ENCODE measurements around the gene SCO2.

The SCO2 gene

DNA sequence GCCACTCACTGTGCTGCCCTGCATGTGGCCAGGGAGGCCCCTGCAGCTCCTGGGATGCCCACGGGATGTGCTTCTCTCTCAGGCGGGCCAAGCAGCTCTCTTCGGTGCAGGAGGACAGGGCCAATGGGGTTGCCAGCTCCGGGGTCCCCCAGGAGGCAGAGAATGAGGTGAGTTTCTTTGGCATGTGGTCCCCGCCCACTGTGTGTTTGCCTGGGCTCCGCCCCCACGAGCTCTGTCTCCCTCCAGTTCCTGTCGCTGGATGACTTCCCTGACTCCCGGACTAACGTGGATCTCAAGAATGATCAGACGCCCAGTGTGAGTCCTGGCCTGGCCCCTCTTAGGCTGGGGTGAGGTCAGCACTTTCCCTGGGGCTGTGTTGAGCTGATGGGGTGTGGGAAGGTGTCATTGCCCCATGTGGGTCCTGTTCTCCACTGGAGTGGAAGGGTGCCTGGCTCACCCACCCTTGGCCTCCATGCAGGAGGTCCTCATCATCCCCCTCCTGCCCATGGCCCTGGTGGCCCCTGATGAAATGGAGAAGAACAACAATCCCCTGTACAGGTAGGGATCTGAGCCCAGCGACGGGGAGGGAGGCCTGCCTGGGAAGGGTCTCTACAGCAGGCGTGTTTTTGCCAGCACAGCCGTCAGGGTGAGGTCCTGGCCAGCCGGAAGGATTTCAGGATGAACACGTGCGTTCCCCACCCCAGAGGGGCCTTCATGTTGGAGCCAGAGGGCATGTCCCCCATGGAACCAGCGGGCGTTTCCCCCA is 7.7 kb downstream of the SCO2 start:
- no peak for DNase-seq

- DNase-seq = no peak
Measured at GRCh38 chr22:50516891-50517290, 8.5 kb downstream of the SCO2 start.

- DNase-seq = no peak
Measured at GRCh38 chr22:50516068-50516467, 9.3 kb downstream of the SCO2 start.

DNA sequence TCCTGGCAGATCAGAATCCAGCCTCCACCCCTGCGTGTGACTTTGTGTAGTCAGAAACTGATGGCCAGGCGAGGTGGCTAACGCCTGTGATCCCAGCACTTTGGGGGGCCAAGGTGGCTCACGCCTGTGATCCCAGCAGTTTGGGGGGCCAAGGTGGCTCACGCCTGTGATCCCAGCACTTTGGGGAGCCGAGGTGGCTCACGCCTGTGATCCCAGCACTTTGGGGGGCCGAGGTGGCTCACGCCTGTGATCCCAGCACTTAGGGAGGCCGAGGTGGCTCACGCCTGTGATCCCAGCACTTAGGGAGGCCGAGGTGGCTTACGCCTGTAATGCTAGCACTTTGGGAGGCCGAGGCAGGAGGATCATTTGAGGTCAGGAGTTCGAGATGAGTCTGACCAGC is 12.2 kb downstream of the SCO2 start:
- DNase-seq = no peak

GRCh38 chr22:50508897-50509296 is 16.5 kb downstream of the SCO2 start:
- DNase-seq = no peak

- peak; percentile 97 for DNase-seq
Measured at GRCh38 chr22:50507991-50508884, 17.2 kb downstream of the SCO2 start, which contains the start of gene NCAPH2. TSS of gene NCAPH2 (plus strand) at chr22:50508224. CDS start at chr22:50508338, 114 bp downstream.

DNA sequence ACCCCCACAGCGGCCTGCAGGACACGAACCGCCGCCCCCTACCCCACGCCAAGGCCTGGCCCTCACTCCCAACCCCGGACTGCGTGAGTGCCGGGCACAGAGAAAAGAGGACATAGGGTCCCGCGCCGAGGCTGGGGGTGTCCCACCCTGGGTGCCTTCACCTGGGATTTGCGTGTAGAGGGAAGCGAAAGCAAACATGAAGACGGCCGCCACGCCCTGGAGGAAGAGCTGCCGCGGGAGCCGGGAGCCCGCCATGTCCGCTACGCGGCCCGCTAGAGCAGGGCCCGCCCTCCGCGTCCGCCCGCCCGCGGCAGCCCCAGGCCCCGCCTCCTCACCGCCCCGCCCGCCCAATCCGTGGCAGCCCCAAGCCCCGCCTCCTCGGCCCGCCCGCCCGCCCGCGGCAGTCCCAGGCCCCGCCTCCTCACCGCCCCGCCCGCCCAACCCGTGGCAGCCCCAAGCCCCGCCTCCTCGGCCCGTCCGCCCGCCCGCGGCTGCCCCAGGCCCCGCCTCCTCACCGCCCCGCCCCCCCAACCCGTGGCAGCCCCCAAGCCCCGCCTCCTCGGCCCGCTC is 17.9 kb downstream of the SCO2 start, which contains the start of gene LMF2:
Gene LMF2 (minus strand): TSS at position 282 of the 570 bp plus-strand sequence. CDS start 27 bp downstream, at position 255.
- no peak for DNase-seq

DNA sequence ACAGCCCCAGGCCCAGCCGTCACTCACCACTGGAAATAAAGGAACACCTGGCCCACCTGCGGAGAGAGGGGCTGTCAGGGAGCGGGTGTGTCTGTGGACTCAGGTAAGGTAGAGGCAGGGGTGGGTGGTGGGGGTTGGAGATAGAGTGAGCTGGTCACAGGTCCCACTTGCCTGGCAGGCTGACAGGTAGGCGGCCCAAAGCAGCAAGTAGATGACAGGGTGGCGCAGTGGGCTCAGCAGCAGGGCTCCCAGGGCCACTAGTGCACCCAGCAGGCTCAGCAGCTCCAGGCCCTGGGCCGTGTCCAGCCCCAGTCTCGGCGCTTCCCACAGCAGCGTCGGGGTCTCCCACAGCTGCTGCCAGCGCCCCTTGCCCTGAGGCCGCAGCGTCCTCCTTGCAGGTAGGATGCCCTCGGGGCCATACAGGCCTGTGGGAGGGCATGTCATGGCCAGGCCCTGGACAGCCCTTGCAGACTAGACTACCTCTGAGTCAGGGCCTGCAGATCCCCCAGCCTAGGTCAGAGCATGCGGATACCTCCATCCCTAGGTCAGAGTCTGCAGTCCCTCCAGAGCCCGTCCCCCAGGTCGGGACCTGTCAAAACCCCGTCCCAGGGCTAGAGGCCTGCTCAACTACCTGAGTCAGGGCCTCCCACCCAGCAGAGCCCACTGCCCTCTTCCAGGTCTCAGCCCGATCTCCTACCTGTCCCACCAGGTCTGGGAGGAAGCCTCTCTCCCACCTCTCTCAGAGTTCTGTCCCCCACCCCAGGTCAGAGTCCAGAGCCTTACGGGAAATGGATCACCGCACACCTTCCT is 18.6 kb downstream of the SCO2 start:
- no peak for DNase-seq

DNA sequence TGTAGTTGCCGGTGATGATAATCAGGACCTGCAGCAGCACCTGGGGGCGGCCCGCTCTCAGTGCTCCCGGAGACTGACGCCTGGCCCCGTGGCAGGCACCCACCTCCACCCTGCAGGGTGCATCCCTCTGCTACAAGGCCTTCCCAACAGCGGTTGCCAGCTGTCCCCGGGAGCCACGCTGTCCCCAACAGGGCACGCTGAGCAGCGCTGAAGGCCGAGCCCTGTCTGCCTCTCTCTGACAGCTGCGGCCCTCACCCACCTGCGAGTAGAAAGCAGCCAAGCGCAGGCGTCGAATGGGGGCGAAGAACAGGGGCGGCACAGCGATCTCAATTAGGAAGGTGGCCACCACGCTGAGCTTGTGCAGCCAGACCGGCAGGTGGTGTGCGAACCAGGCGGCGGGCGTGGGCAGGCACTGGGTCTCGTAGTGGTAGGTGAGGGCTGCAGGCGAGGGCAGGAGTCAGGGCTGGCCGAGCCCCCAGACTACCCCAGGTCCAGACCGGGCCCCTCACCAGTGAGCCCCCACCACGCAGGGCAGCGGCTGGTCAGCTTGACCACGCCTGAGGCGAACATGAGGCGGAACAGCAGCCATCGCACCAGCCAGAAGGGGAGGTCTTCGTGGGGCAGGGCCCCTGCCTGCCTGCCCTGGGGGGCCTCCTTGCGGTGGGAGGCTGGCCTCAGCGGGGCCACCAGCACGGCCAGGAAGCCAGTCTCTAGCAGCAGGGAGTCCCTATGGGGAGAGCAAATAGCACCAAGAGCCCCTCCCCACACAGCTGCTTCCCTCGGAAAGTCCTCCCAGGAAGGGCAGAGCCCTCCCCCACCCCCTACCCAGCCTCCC is 19.4 kb downstream of the SCO2 start:
- DNase-seq = no peak

DNA sequence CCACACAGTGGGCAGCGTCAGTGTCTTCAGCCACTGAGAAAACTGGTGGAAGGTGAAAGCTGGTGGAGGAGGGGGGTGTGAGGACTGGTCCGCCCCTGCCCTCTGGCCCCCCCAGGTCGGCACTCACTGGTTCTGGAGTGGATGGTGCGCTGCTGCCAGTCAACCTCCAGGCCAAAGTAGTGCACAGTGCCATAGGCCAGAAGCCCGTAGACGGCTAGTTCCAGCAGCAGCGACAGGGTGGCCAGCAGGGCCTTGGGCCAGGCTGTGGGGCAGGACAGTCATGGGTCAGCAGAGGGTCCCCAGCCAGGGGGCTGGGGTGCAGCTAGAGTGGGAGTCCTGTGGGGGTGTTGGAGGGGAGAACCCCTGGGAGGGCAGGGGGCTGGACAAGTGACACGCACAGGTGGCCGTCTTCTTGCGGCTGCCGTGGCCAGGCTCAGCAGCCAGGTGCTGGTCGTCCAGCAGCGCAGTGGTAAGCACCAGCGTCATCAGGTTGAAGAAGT is 20.1 kb downstream of the SCO2 start:
- DNase-seq = no peak

GRCh38 chr22:50504369-50505211 is 20.8 kb downstream of the SCO2 start:
- DNase-seq = no peak

DNA sequence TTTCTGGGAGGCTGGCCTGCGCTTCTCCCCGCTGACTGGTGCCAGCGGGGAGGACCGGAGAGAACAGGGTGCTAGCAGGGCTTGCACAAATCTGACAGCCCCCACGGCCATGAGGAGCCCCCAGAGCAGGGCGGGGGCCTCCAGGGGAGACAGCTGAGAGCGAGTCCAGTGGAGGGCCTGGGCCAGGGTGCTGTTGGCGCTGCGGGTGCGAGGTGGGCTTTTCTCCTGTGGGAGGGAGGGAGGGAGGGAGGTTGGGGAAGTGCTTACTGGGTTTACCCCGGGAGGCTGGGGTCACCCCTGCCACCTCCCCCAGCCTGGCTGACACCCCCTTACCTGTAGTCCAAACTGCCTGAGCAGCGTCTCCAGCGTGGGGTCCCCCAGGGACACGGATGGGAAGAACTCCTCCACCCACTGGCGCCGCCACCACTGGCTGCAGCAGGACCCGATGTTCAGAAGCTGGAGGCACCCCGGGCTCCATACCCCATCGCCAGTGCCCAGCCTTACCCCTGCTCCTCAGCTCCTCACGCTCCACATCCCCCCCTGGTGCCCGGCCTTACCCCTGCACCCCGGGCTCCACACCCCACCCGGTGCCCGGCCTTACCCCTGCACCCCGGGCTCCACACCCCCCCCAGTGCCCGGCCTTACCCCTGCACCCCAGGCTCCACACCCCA is 21.8 kb downstream of the SCO2 start:
- no peak for DNase-seq

GRCh38 chr22:50502628-50503474 is 22.5 kb downstream of the SCO2 start:
- no peak for DNase-seq

DNA sequence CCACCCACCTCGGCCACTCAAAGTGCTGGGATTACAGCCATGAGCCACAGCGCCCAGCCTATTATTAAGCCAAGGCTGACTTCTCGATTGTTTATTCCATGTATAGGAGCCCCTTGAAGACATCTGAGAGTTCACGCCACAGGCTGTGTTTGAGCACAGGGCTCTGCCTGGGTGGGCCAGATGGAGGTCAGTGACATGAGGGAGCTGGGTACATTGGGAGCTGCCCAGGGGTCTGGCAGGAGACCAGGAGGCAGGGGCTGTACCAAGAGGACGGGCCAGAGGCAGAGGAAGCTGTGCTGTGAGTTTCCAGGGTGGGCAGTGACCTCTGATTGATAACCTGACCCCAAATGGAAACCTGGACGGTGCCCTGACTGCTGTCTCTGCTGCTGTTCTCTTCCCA is 23.3 kb downstream of the SCO2 start:
- no peak for DNase-seq

DNA sequence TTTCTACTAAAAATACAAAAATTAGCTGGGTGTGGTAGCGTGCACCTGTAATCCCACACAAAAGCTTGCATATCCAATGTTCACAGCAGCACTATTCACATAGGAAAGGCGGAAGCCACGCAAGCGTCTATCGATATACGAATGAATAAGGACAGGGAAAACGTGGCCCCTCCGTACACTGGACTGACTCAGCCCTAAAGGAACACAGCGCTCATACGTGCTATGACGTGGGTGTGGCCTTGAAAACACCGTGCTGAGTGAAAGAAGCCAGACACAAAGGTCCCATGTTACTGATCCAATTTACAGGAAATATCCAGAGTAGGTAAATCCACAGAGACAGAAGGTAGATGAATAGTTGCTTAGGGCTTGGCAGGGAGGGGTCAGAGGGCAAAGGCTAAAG is 24.9 kb downstream of the SCO2 start:
- no peak for DNase-seq

- DNase-seq = no peak
Measured at GRCh38 chr22:50498322-50498890, 27.0 kb downstream of the SCO2 start.

GRCh38 chr22:50497093-50497492 is 28.3 kb downstream of the SCO2 start:
- no peak for DNase-seq

- no peak for DNase-seq
Measured at GRCh38 chr22:50490531-50491308, 34.7 kb downstream of the SCO2 start.

All from amniotic stem cell (primary cell).